ENCODE results near the gene NADK2. TPM values are rescaled to one million over a fixed set of nuclear protein-coding genes. Genes with fewer than 3 reads are reported as not detected.

Gene NADK2
- total and polyA plus RNA-seq, 3 donors from 2014 or later: 27.1 to 55.1 (median 42.2) TPM

- no peak overlapping the region for H3K4me3 ChIP-seq
- H3K27ac ChIP-seq: peak overlapping the region; percentile 60 to 82
- H3K36me3 ChIP-seq (ENCODE audit: low read depth, missing control alignments): no peaks in the 10 kb centered on the region
- peaks cover 57% of the 10 kb centered on the region for H3K4me1 ChIP-seq
- intact Hi-C loops (cut with DNase I; ENCODE audit: low total_unique reads): no loop called here
- no peaks in the 10 kb centered on the region for H3K9me3 ChIP-seq
- no peak for TF ChIP-seq POLR2A (IDR thresholded peaks at IDR 0.05)
- TF ChIP-seq CTCF (IDR thresholded peaks at IDR 0.05): no peak
- WGBS, 2 donors: 64 to 67% methylated on average over 5 of the region's 5 CpGs
- DNase-seq: no peak
- H3K27me3 ChIP-seq: no peaks in the 10 kb centered on the region
Observed at GRCh38 chr5:36277521-36278176, 35.9 kb upstream of the NADK2 start.

GRCh38 chr5:36276864-36277263 is 35.1 kb upstream of the NADK2 start:
- no peaks in the 10 kb centered on the region for H3K27me3 ChIP-seq
- intact Hi-C loops (cut with DNase I; ENCODE audit: low total_unique reads): no loop called here
- no peaks in the 10 kb centered on the region for H3K9me3 ChIP-seq
- peaks cover 51% of the 10 kb centered on the region for H3K4me1 ChIP-seq
- no peaks in the 10 kb centered on the region for H3K36me3 ChIP-seq (ENCODE audit: low read depth, missing control alignments)
- peak overlapping the region; percentile 60 to 82 for H3K27ac ChIP-seq
- no peak overlapping the region for H3K4me3 ChIP-seq
- TF ChIP-seq CTCF (IDR thresholded peaks at IDR 0.05) (no peak), POLR2A (IDR thresholded peaks at IDR 0.05) (no peak)
- DNase-seq: no peak

GRCh38 chr5:36273809-36274526 is 32.2 kb upstream of the NADK2 start:
- 66 to 77% methylated on average over 6 of the region's 6 CpGs for WGBS, 2 donors
- Histone ChIP-seq H3K27ac (peak overlapping the region; percentile 55 to 82), H3K9me3 (no peaks in the 10 kb centered on the region), H3K4me3 (no peak overlapping the region), H3K36me3 (ENCODE audit: low read depth, missing control alignments) (no peaks in the 10 kb centered on the region), H3K4me1 (peaks cover 33% of the 10 kb centered on the region), H3K27me3 (no peaks in the 10 kb centered on the region)
- intact Hi-C loops (cut with DNase I; ENCODE audit: low total_unique reads): no loop called here
- TF ChIP-seq POLR2A (IDR thresholded peaks at IDR 0.05) (no peak), CTCF (IDR thresholded peaks at IDR 0.05) (no peak)
- no peak for DNase-seq

GRCh38 chr5:36272136-36272690 is 30.5 kb upstream of the NADK2 start:
- no peaks in the 10 kb centered on the region for H3K27me3 ChIP-seq
- 88 to 89% methylated on average over 2 of the region's 2 CpGs for WGBS, 2 donors
- DNase-seq: no peak
- no peak overlapping the region for H3K4me3 ChIP-seq
- no peak overlapping the region for H3K27ac ChIP-seq
- H3K9me3 ChIP-seq: no peaks in the 10 kb centered on the region
- peaks cover 20% of the 10 kb centered on the region for H3K4me1 ChIP-seq
- intact Hi-C loops (cut with DNase I; ENCODE audit: low total_unique reads): no loop called here
- TF ChIP-seq CTCF (IDR thresholded peaks at IDR 0.05) (no peak), POLR2A (IDR thresholded peaks at IDR 0.05) (no peak)
- no peaks in the 10 kb centered on the region for H3K36me3 ChIP-seq (ENCODE audit: low read depth, missing control alignments)
